CMK (cell line): ENCODE measurements around the gene RAB17.

Source experiments
- DNase-seq: peaks from one replicate; pipeline ENCODE4 v3.0.0-alpha.2; 2010; ENCODE audit warnings: low read depth

The RAB17 gene

DNA sequence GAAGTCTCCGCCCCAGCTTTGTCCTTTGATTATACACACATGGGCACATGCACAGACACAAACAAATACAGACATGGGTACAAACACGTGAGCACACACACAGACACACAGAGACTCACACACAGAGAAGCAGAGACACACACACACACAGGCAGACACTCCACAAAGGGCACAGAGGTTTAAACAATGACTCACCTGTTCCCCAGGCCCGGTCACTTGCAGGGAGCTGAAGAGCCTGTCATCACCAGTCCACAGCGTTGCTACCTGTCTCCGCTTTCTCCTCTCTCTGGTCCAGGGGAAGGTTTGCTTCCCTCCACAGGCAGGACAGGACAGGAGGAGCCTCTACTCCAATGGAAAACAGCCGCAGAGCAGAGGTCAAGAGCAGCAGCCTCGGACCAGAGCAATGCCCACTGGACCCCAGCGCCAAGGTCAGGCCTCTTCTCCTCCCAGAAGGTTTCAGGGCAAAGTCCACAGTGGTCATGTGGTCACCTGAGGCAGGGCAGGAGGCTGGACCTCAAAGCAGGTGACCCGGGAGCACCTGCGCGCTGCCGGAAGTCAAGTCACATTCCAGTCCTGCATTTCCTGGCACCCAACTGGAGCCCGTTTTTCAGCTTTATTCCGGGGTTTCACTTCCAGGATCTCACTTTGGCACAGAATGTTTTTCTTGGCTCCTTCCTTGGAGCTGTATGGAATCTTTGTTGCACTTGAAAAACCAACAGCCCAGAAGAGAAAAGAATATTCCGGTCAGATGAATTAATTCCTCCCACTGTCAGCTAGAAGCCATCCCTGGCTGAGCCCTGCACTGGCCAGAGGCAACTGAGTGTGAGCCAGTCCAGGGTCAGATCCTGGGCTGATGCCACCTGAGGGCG is at the start of gene RAB17:
Gene RAB17 (minus strand): TSS at position 463 of the 869 bp plus-strand sequence. CDS start 4,580 bp downstream, outside the sequence.
- no peak for DNase-seq

- no peak for DNase-seq
These were observed 49.3 kb upstream of the RAB17 start for GRCh38 chr2:237639836-237640220.

DNA sequence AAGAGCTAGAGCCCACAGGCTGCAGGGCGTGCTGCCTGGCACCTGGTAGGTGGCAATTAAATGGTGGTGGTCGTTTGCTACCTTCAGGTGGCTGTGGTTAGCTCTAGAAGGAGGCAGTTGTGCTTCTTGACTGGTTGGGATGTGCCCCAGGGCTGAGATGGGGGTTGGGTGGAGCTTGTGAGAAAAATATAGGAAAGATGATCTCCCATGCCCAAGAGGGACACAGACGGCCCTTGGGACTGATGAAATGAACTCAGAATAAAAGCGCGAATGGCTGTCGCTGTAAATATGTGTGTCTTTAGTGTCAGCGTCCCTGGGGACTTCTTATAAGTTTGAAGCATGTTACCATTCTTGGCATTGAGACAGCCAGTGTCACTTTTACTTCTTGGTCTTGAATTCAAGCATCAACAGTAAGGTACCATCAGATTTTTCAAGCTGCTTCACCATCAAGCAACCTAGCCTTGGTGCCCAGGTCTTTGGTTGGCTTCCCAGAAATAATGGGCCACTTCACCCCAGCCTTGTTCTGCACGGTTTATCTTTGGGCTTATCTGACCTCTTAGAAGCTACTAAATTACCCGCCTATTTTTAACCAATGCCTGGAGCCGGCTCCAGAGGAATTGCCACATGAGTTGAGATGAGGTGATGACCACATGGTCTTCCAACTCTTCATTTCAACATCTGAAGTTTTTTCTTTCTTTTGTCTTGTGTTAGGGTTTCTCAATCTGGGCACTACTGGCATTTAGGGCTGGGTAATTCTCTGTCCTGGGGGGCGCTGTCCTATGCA is 48.7 kb upstream of the RAB17 start:
- no peak for DNase-seq

DNA sequence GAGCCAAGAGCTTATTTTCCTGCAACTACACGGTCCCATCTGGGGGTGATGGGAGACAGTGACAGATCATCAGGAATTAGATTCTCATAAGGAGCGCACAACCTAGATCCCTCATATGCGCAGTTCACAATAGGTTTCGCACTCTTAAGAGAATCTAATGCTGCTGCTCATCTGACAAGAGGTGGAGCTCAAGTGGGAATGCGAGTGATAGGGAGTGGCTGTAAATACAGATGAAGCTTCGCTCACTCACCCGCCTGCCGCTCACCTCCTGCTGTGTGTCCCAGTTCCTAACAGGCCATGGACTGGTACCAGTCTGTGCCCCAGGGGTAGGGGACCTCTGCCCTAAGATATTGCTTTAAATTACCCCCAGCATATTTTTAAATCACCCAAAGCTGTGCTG is 47.6 kb upstream of the RAB17 start:
- DNase-seq, result no peak

DNA sequence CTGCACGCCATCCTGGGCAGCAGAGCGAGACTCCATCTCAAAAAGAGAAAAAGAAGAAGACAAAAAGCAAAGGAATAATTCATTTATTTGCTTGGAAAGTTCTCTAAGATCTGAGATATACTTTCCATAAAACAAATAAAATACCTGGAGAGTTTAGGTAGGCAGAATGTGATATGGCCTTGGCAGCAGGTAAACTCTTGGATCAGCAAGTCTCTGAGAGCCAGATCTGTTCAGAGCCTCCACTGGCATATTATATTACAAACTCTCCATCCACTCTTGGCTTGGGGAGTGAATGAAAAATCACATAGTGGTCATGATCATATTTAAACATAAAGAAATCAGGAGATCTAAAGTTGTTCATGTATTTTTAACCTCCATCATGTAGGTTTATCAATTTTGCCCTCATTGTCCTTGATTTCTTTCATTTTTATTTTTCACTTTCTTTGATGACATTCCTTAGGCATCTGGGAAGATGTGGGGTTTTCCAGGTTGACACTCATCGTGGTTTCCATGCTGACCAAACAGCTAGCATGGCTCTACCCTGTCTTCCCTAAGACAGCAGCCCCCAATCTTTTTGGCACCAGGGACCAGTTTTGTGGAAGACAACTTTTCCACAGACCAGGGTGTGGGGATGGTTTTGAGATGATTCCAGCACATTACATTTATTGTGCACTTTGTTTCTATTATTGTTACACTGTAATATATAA is 47.0 kb upstream of the RAB17 start:
- DNase-seq, result no peak

- no peak for DNase-seq
These were observed 46.0 kb upstream of the RAB17 start for GRCh38 chr2:237636578-237636977.

GRCh38 chr2:237633061-237633561 is 42.6 kb upstream of the RAB17 start:
- no peak for DNase-seq

GRCh38 chr2:237631801-237632585 is 41.5 kb upstream of the RAB17 start:
- no peak for DNase-seq

GRCh38 chr2:237631007-237631785 is 40.7 kb upstream of the RAB17 start:
- no peak for DNase-seq

DNA sequence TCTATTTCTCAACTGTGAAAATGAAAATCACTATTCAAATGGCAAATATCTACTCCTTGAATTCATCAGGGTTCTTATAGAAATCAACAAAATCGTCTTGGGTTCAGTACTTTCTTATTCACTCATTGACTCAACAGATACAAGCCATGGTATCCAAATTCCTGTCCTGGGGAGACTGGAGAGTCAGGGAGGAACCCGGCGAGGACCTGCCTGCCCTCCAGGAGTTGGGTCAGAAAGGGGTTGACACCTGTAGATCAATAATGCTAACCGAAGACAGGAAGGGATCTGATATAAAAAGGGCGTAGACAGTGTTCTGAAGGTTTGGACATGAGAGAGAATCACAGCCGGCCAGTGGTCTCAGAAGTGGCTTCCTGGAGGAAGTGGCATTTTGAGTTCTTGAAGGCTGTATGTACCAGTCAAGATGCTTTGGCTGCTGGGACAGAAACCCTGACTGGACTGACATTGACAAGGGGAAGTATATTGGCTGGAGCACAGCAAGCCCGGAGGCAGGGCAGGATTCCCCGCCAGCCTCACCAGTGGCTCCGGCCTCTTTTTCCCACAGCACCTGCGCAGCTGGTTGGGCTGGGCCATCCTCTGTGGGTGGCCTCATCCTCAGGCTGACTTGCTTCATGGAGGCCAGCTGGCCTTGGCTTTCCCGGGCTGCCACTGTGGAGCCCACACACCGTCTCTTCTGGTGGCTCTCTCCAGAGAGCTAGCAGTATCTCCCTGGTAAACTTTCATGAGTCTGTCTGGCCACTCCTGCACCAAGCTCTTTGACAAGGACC is 39.9 kb upstream of the RAB17 start:
- DNase-seq, result no peak

DNA sequence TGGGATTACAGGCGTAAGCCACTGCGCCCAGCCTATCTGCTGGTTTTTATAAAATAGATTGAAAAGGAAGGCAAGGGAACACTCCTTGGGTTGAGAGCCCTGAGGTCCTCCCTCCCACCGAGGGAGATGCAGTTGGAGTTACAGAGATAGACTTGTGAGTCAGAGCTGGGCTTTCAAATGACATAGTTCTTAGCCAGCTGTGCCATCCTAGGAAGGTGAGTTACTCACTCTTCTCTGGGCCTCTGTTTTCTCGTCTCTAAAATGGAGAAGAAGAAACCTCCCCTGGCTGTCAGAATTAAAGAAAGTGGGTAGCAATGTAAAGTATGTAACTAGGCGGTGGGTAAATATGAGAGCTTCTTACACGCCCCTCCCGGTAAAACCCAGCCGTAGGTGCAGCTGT is 39.2 kb upstream of the RAB17 start:
- DNase-seq, result no peak

- DNase-seq, result no peak
These were observed 38.6 kb upstream of the RAB17 start for GRCh38 chr2:237629188-237629534.

DNA sequence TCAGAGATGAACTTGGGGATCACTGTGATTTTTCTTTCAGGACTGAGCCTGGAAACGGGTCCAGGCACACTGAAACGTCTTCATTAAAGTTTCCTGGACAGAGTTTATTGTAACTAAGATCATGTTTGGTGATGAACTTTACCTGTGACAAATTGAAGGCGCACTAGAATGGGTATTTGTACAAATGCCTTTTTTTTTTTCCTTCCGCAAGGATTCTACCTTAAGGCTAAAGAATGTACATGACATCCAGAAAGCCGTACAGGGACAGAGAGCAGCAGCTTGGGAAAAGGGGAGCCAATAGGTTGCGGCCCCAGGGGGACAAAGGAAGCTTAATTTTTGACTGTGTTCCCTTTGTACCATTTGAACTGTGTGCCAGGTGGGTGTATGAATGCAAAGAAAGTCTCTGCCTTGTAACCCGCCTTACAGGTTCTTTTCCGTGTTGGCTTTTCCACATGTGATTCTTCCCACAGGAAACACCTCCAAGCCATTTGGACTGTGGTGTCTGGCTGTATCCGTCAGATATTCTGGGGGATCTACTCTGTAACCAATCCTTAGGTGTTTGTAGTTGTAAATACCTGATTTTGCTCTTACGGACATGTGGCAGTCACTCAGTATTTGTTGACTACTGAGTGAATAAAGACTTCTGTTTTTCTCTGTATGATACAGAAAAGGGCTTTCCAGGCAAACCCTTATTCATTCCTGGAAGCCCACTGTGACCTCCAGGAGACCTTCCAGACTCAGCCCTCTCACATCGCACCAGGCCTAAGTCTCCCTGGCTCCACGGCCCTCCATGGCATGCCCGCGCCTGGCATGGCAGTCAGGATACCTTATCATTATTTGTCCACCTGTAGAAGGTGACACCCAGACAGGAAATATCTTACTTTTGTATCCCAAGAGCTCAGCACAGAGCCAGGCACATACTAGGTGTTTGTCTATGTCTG is 38.0 kb upstream of the RAB17 start:
- DNase-seq, result no peak

GRCh38 chr2:237627441-237628246 is 37.1 kb upstream of the RAB17 start, which contains the start of gene LRRFIP1:
Gene LRRFIP1 (plus strand): TSS chr2:237627587. CDS start chr2:237627645, 58 bp downstream.
- DNase-seq, result no peak

DNA sequence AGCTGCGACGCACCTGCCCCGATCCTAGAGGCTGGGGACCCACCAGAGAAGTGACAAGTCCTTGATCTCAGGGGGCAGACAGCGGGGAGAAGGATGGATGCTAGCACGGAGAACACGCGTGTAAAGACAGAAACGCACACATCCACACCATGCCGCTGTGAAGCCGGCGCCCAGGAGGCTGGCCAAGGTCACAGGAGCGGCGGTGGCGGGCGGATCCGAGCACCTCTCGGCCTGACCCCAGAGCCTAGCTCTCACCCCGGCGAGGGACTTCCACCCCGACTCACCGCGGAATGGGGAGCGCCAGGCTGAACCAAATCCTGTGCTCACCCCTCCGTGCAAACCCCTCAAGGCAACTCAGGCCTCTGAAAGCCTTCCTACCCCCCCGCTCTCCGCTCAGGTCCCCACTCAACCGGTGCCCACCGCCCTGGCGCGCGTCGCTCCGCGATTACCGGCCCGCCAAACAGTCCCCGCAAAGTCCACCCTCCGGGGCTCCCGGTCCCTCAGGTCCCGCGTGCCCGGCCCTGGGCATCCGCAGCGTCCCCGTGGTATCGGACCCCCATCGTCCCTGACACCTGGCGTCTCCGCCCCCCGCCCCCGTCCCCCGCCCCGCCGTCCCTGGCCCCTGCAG is 36.4 kb upstream of the RAB17 start:
- no peak for DNase-seq

- no peak for DNase-seq
These were observed 35.2 kb upstream of the RAB17 start for GRCh38 chr2:237625777-237626176.

- DNase-seq, result no peak
These were observed 34.7 kb upstream of the RAB17 start for GRCh38 chr2:237625216-237625705.
